Adrenal gland (tissue), 5 donors: Measurements from ENCODE around the gene CLEC3A.

Experiments
- CTCF ChIP-seq, 6 experiments: fragments of 450-650 bp in 4 of 6; fragments of 200-600 bp in 2 of 6; sonication (generic) in 1 of 6; IDR thresholded peaks; 1 replicate in 5 of 6; 2 replicates in 1 of 6; pipeline versions ENCODE4 v1.5.1 to v1.8.0; 2016 to 2021; ENCODE audit warnings: antibody characterized with exemption in 6 of 6, mild to moderate bottlenecking in 2 of 6, moderate library complexity in 1 of 6
- POLR2A ChIP-seq, 2 donors: fragments of 450-650 bp; IDR thresholded peaks; one replicate each; pipeline ENCODE4 v1.6.1; 2017; ENCODE audit warnings: antibody characterized with exemption in 2 of 2, mild to moderate bottlenecking in 2 of 2, moderate library complexity in 1 of 2
- donor health status: DM: no; HTN: no; CAD: no.

GRCh38 chr16:78045865-78046581 is 23.7 kb downstream of the CLEC3A start:
- TF ChIP-seq POLR2A (IDR thresholded peaks at IDR 0.05) (no peak), CTCF (IDR thresholded peaks at IDR 0.05) (peak in 1 of 6 experiments; percentile 4)
